HG02852 (cell line): ENCODE results near the gene STARD7.
"Not testable (repeated sequence)": the region's sequence is repeated elsewhere in the genome, so short reads cannot be mapped to it uniquely, and the experiment has no call there.

Experiments
- ATAC-seq: cut with Tn5 transposase; IDR thresholded peaks from one replicate; pipeline ENCODE4 v1.9.1; 2021; ENCODE audit warnings: mild to moderate bottlenecking, moderate library complexity; ENCODE audit not compliant: unreplicated experiment

Gene STARD7

DNA sequence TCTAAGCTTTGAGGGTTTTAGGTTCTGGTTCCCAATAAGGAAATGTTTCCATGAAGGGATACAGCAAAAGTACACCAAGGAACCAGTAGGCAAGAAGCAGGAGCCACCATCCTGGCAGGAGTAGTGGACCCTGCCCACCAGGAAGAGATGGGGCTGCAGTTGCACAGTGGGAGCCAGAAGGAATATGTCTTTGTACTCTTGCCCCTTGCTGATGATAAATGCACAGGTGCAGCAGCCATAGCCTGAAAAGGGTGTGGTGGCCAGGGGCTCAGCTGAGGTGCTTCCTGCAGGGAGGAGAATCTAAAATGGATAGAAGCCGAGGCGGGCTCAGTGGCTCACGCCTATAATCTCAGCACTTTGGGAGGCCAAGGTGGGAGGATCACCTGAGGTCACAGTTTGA is 29.6 kb upstream of the STARD7 start:
- ATAC-seq = no peak

DNA sequence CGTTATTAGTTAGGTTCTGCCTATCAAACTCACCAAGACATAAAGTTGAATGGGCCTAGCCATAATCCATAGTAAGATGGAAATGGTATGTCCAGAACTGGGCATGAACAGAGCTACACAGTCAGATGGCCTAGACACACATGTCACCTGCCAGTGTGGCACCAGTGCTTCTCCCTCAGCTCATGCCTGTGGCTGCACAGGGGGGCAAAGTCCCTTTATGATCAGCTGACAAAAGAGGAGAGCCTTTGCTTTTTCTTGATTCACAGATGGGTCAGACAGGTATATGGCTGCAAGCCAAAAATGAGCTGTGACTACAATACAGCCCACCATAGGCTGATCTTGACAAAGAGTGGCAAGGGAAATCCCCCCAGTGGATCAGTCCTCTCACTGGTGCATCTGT is 28.3 kb upstream of the STARD7 start:
- ATAC-seq = no peak

DNA sequence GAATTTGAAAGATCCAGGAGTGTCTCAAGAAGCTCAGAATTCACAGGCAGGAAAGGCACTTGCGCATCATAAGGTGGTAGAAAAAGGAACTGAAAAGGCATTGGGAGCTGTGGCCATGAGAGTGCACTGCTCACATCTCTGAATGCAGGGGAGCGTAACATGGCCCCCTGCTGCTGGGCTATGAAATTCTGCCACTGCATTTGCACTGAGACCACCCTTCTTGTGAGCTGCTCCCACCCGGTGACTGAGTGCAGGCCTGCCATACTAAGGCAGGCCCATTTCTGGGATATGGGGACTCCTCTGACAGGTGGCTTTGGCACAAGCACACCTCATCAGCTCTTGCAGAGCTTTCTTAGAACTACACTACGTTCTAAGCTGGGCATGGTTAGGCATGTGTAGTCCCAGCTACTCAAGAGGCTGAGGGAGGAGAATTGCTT is 25.3 kb upstream of the STARD7 start:
- ATAC-seq = peak; percentile 93

GRCh38 chr2:96233436-96233835 is 24.8 kb upstream of the STARD7 start:
- ATAC-seq = peak; percentile 9

DNA sequence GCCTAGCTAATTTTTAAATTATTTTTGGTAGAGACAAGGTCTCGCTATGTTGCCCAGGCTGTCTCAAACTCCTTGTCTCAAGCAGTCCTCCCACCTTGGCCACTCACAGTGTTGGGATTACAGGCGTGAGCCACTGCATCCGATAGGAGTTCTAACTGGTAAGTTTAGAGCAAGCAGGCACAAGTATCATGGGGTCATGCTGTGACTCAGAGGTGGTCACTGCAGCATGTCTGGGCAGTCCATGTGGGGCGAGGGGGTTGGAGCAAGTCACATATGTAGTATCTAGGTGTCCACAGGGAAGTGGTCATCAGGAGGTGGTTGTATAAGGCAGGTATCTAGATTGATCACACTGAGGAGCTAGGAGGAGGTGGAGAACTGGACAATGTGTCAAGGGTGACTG is 22.7 kb upstream of the STARD7 start:
- ATAC-seq = no peak

- ATAC-seq = peak; percentile 82
These were observed 16.4 kb upstream of the STARD7 start for GRCh38 chr2:96225016-96225533.

- ATAC-seq = not testable (repeated sequence)
These were observed 12.5 kb upstream of the STARD7 start for GRCh38 chr2:96221106-96221505.

- ATAC-seq = not testable (repeated sequence)
These were observed 11.3 kb upstream of the STARD7 start for GRCh38 chr2:96219959-96220358.

GRCh38 chr2:96218508-96219131 is 10.0 kb upstream of the STARD7 start:
- no peak for ATAC-seq

- no peak for ATAC-seq
These were observed 5.9 kb upstream of the STARD7 start for GRCh38 chr2:96214554-96214953.

DNA sequence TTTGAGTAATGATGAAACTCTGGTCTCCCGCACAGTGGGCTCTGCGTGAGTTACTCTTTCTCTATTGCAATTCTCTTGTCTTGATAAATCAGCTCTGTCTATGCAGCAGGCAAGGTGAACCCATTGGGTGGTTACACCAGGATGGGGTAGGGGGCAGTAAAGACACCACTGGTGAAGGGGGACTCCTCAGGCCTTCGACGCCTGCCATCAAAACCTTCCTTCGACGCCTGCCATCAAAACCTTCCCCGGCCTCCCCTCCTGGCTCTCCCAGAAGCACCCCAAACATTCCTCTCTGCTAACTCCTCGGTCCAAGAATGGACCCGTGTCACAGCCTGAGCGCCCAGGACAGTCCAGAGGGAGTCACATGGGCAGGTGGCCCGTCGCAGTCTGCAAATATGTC is 4.8 kb upstream of the STARD7 start:
- ATAC-seq = no peak

- ATAC-seq = no peak
These were observed 3.7 kb upstream of the STARD7 start for GRCh38 chr2:96212339-96212738.

DNA sequence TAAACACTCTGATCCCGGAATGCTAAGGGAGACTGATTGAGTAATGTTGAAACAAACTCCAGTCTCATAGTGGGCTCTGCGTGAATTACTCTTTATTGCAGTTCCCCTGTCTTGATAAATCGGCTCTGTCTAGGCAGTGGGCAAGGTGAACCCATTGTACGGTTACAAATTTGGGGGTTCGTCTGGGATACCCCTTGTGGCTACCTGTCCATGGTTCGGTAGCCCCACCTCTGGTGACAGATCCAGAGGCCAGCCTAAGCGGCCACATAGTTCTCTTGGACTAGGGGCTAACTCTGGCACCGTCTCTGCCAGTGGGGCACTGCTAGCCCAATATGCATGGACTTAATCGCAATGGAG is 1.1 kb upstream of the STARD7 start:
- no peak for ATAC-seq

GRCh38 chr2:96209011-96209728 is 543 bp upstream of the STARD7 start:
- no peak for ATAC-seq

GRCh38 chr2:96207774-96208142 is 869 bp downstream of the STARD7 start:
- ATAC-seq = peak; percentile 0

GRCh38 chr2:96207073-96207773 is 1.4 kb downstream of the STARD7 start:
- ATAC-seq = no peak

GRCh38 chr2:96205888-96206287 is 2.7 kb downstream of the STARD7 start:
- ATAC-seq = no peak

GRCh38 chr2:96204836-96205624 is 3.6 kb downstream of the STARD7 start:
- ATAC-seq = no peak

DNA sequence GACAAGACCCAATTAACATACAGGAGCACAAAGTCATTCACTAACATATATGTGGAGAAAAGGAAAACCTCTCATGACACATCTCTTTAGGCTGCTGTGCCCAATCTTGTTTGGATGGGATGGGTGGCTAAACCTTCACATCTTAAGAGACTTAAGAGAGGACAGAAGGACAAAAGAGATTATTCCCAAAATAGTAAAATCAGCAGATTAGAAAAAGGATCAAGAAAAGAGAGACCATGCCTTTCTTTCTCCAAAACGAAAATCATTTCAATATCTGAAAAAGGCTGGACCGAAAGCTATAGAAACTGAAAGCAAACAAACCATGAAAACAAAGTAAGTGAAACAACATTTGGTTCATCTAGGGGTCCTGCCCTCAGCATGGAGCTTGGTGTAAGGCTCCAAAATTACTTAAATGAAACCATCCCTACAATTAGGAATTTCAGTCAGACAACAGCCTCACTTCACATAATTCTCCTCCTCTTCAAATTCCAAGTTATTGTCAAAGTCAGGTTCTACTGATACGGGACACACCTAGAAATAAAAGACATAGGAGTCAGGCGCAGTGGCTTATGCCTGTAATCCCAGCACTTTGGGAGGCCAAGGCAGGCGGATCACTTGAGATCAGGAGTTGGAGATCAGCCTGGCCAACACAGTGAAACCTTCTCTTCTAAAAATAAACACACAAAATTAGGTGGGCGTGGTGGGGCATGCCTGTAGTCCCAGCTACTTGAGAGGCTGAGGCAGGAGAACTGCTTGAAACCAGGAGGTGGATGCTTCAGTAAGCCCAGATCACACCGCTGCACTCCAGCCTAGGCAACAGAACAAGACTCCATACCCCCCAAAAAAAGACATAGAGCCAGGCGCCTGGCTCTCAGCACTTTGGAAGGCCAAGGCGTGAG is 5.2 kb downstream of the STARD7 start:
- no peak for ATAC-seq
